GM23248 (cell line): ENCODE data around the gene CELSR3. TPM values are rescaled to one million over a fixed set of nuclear protein-coding genes. Genes with fewer than 3 reads are reported as not detected.

Experiments used
- DNase-seq: peaks from one replicate; pipeline ENCODE4 v3.0.0-alpha.2; 2015
- H2AFZ ChIP-seq: fragments of 200-600 bp; sonication (generic); 2 replicates; pipeline ENCODE4 v1.6.1; 2016; ENCODE audit warnings: antibody characterized with exemption
- H3F3A ChIP-seq: fragments of 200-600 bp; sonication (generic); 2 replicates; pipeline ENCODE4 v1.6.1; 2016; ENCODE audit warnings: mild to moderate bottlenecking, antibody characterized with exemption, mixed run types; ENCODE audit not compliant: insufficient read depth
- H3K27ac ChIP-seq: fragments of 200-600 bp; sonication (generic); 2 replicates; pipeline ENCODE4 v1.5.1; 2016; ENCODE audit warnings: mild to moderate bottlenecking
- H3K27me3 ChIP-seq: fragments of 200-600 bp; sonication (generic); replicated peaks from 2 replicates; pipeline ENCODE4 v1.6.1; 2016; ENCODE audit warnings: mild to moderate bottlenecking; ENCODE audit not compliant: insufficient read depth
- H3K36me3 ChIP-seq: fragments of 200-600 bp; sonication (generic); 2 replicates; pipeline ENCODE4 v1.6.1; 2016; ENCODE audit warnings: low read depth, mild to moderate bottlenecking
- H3K4me1 ChIP-seq: fragments of 200-600 bp; sonication (generic); 2 replicates; pipeline ENCODE4 v1.6.1; 2016; ENCODE audit warnings: mild to moderate bottlenecking; ENCODE audit not compliant: insufficient read depth
- H3K4me2 ChIP-seq: fragments of 200-600 bp; sonication (generic); one replicate; pipeline ENCODE4 v1.6.1; 2016; ENCODE audit warnings: mild to moderate bottlenecking; ENCODE audit not compliant: unreplicated experiment
- H3K4me3 ChIP-seq: fragments of 200-600 bp; sonication (generic); 2 replicates; pipeline ENCODE4 v1.5.1; 2016; ENCODE audit warnings: mild to moderate bottlenecking
- H3K79me2 ChIP-seq: fragments of 200-600 bp; sonication (generic); 2 replicates; pipeline ENCODE4 v1.6.1; 2016; ENCODE audit warnings: mild to moderate bottlenecking; ENCODE audit not compliant: insufficient read depth
- H3K9ac ChIP-seq: fragments of 200-600 bp; sonication (generic); 2 replicates; pipeline ENCODE4 v1.6.1; 2016; ENCODE audit warnings: mild to moderate bottlenecking
- H3K9me2 ChIP-seq: fragments of 200-600 bp; sonication (generic); 2 replicates; pipeline ENCODE4 v1.6.1; 2016; ENCODE audit warnings: mixed run types, mild to moderate bottlenecking, moderate library complexity; ENCODE audit not compliant: insufficient read depth
- H3K9me3 ChIP-seq: fragments of 200-600 bp; sonication (generic); one replicate; pipeline ENCODE4 v1.6.1; 2017; ENCODE audit warnings: low read depth
- H4K20me1 ChIP-seq: fragments of 200-600 bp; sonication (generic); 2 replicates; pipeline ENCODE4 v1.6.0; 2016; ENCODE audit not compliant: insufficient read depth
- EZH2 ChIP-seq: fragments of 200-600 bp; sonication (generic); IDR thresholded peaks from 2 replicates; pipeline ENCODE4 v1.6.1; 2018; ENCODE audit warnings: antibody characterized with exemption, mild to moderate bottlenecking; ENCODE audit not compliant: insufficient read depth, poor library complexity, severe bottlenecking
- EZH2phosphoT487 ChIP-seq: fragments of 200-600 bp; sonication (generic); IDR thresholded peaks from 2 replicates; pipeline ENCODE4 v1.6.1; 2018; ENCODE audit warnings: antibody characterized with exemption, moderate library complexity, mild to moderate bottlenecking, low read depth; ENCODE audit not compliant: insufficient read depth
- WGBS, 2 experiments: methylation state at CpG; one replicate each; pipeline ENCODE4 v1.1.6; 2015 to 2017; ENCODE audit warnings: low lambda C conversion rate in 2 of 2, low coverage in 1 of 2; ENCODE audit errors: missing lambda C conversion rate in 2 of 2; 5-methylcytosine and 5-hydroxymethylcytosine counted together
- in situ Hi-C: fragments of 300-500 bp; cut with MboI; formaldehyde crosslinking; loops from 2 replicates; pipeline ENCODE4 v1.15.0; 2020
- polyA plus RNA-seq: library from polyadenylated mRNA; unstranded; fragments of >200 nt; fragmentation: Nextera tagmentation; extraction: Ambion mirVana; gene quantifications from 2 replicates; pipeline ENCODE4 v1.2.1, GENCODE V29; 2016
- total RNA-seq: library from RNA; depleted of rRNA; stranded (reverse); fragments of >200 nt; shearing (Covaris generic); gene quantifications from 2 replicates; pipeline ENCODE4 v1.2.3, GENCODE V29; 2014

Gene CELSR3
- total and polyA plus RNA-seq, 2 experiments from 2014 or later = 0.40 to 1.4 TPM

- no peak overlapping the region for H3K9ac ChIP-seq
- no peak overlapping the region for H2AFZ ChIP-seq
- TF ChIP-seq EZH2phosphoT487 (no peak), EZH2 (no peak)
- no peaks in the 10 kb centered on the region for H3K27me3 ChIP-seq
- H3K4me3 ChIP-seq = no peak overlapping the region
- 89 to 90% methylated on average over 12 of the region's 12 CpGs for WGBS, 2 experiments
- H3F3A ChIP-seq = no peaks in the 10 kb centered on the region
- no peaks in the 10 kb centered on the region for H3K9me2 ChIP-seq
- peaks cover 8% of the 10 kb centered on the region; the same call in 1 of the 2 replicates for H3K4me1 ChIP-seq
- H4K20me1 ChIP-seq = no peaks in the 10 kb centered on the region; the same call in 1 of the 2 replicates
- H3K79me2 ChIP-seq = peaks cover 14% of the 10 kb centered on the region
- no peaks in the 10 kb centered on the region for H3K9me3 ChIP-seq
- no peak for DNase-seq
- H3K27ac ChIP-seq = no peak overlapping the region
- in situ Hi-C loops = no loop called here
- no peaks in the 10 kb centered on the region; the same call in 1 of the 2 replicates for H3K36me3 ChIP-seq
- H3K4me2 ChIP-seq = no peak overlapping the region
Observed at GRCh38 chr3:48630833-48631232, 31.9 kb downstream of the CELSR3 start.

DNA sequence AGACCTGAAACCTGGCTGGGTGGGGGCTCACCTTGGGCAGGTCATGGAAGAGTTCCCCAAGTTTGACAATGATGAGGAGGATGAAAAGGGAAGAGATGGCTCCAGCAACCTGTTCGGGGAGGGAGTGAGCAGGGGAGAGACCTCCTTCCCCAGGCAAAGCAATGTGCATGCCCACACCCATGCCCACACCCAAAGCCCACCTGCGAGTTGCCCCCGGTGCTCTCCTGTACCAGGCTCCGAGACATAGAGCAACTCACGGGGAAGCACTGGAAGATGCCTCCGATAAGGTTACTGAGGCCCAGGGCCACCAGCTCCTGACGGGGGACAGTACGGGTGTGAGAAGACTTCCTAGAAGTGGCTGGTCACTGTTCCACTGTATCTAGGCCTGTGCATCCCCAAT lies 32.3 kb downstream of the CELSR3 start:
- Histone ChIP-seq H3K4me1 (peaks cover 8% of the 10 kb centered on the region; the same call in 1 of the 2 replicates), H3K4me2 (no peak overlapping the region), H3K9me2 (no peaks in the 10 kb centered on the region), H3K27me3 (no peaks in the 10 kb centered on the region), H4K20me1 (no peaks in the 10 kb centered on the region; the same call in 1 of the 2 replicates), H3K36me3 (no peaks in the 10 kb centered on the region; the same call in 1 of the 2 replicates), H3K79me2 (peaks cover 14% of the 10 kb centered on the region), H2AFZ (no peak overlapping the region), H3K9me3 (no peaks in the 10 kb centered on the region), H3K4me3 (no peak overlapping the region), H3K9ac (no peak overlapping the region), H3F3A (no peaks in the 10 kb centered on the region), H3K27ac (no peak overlapping the region)
- 92 to 95% methylated on average over 8 of the region's 8 CpGs for WGBS, 2 experiments
- no peak for DNase-seq
- TF ChIP-seq EZH2 (no peak), EZH2phosphoT487 (no peak)
- in situ Hi-C loops = no loop called here

DNA sequence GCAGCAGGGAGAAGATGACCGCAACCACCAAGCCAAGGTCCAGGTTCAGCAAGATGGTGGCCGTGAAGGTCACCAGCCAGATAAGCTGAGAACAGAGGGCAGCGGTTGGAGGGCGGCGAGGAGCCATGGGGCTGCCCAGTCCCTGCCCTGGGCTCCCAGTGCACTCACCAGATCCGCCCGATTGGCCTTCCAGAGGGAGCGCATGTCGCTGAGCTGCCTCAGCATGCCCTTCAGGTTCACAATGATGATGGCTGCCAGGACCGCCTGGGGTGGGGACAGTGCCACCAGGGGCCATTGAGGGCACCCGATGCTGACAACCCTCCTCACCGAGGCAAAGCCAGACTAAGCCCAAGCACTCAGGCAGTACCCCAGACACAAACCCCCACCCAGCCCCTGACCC lies 32.8 kb downstream of the CELSR3 start:
- Histone ChIP-seq H3K9ac (no peak overlapping the region), H3K79me2 (peaks cover 13% of the 10 kb centered on the region), H3K9me3 (no peaks in the 10 kb centered on the region), H3K4me3 (no peak overlapping the region), H3K27ac (no peak overlapping the region), H3K4me1 (peaks cover 8% of the 10 kb centered on the region; the same call in 1 of the 2 replicates), H3K9me2 (no peaks in the 10 kb centered on the region), H3F3A (no peaks in the 10 kb centered on the region), H4K20me1 (no peaks in the 10 kb centered on the region; the same call in 1 of the 2 replicates), H3K27me3 (no peaks in the 10 kb centered on the region), H3K4me2 (no peak overlapping the region), H3K36me3 (no peaks in the 10 kb centered on the region; the same call in 1 of the 2 replicates), H2AFZ (no peak overlapping the region)
- WGBS, 2 experiments = 98 to 99% methylated on average over 9 to 12 of the region's 12 CpGs
- TF ChIP-seq EZH2phosphoT487 = no peak
- no peak for TF ChIP-seq EZH2
- in situ Hi-C loops = no loop called here
- DNase-seq = no peak

- WGBS, 2 experiments = 85% methylated on average over 8 to 13 of the region's 13 CpGs
- Histone ChIP-seq H3K9ac (no peak overlapping the region), H2AFZ (no peak overlapping the region), H3K27me3 (no peaks in the 10 kb centered on the region), H3K9me2 (no peaks in the 10 kb centered on the region), H3K4me3 (no peak overlapping the region), H3K27ac (no peak overlapping the region), H3K4me2 (no peak overlapping the region), H3F3A (no peaks in the 10 kb centered on the region), H3K79me2 (no peaks in the 10 kb centered on the region), H4K20me1 (no peaks in the 10 kb centered on the region), H3K4me1 (no peaks in the 10 kb centered on the region), H3K9me3 (no peaks in the 10 kb centered on the region), H3K36me3 (no peaks in the 10 kb centered on the region; the same call in 1 of the 2 replicates)
- TF ChIP-seq EZH2phosphoT487 (no peak), EZH2 (no peak)
- no peak for DNase-seq
- in situ Hi-C loops = no loop called here
Observed at GRCh38 chr3:48628277-48629017, 34.2 kb downstream of the CELSR3 start.
